A172 (cell line): Measurements from ENCODE around the gene DNM1L. TPM values are rescaled to one million over a fixed set of nuclear protein-coding genes. Genes with fewer than 3 reads are reported as not detected.
A peak's percentile ranks its signal among the peaks of the same experiment; 100 is the strongest.

Source experiments
- DNase-seq: peaks from one replicate; pipeline ENCODE4 v3.0.0-alpha.2; 2015; ENCODE audit warnings: low spot score
- total RNA-seq: library from RNA; depleted of rRNA; stranded (reverse); fragments of >200 nt; shearing (Covaris generic); gene quantifications from 2 replicates; pipeline ENCODE4 v1.2.3, GENCODE V29; 2014; rRNA removed

The DNM1L gene
- total RNA-seq = 66.1 and 75.1 TPM in 2 replicates

- DNase-seq = peak; percentile 90
These were observed at the start of gene DNM1L for GRCh38 chr12:32679091-32679919. Gene DNM1L (plus strand): TSS chr12:32679301. CDS start chr12:32679364, 63 bp downstream.

GRCh38 chr12:32641287-32641901 lies 37.7 kb upstream of the DNM1L start:
- no peak for DNase-seq

GRCh38 chr12:32644431-32644830 lies 34.7 kb upstream of the DNM1L start:
- DNase-seq = no peak

DNA sequence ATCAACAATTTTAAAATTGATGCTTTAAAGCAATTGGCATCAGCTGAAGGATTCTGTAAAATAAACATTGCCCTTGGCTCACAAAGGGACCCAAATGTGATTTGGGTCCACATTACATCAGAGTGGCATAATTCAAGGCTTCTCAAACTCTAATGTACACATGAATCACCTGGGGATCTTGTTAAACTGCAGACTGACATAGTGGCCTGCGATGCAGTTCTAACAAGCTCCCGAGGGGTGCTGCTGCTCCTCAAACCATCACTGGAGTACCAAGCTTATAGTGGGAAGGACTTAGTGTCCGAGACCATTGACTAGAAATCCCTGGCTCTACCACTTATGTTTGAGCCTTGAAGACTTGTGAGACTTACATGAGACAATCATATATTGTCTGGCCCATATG lies 31.8 kb upstream of the DNM1L start:
- no peak for DNase-seq

GRCh38 chr12:32650508-32650907 lies 28.6 kb upstream of the DNM1L start:
- DNase-seq = no peak

DNA sequence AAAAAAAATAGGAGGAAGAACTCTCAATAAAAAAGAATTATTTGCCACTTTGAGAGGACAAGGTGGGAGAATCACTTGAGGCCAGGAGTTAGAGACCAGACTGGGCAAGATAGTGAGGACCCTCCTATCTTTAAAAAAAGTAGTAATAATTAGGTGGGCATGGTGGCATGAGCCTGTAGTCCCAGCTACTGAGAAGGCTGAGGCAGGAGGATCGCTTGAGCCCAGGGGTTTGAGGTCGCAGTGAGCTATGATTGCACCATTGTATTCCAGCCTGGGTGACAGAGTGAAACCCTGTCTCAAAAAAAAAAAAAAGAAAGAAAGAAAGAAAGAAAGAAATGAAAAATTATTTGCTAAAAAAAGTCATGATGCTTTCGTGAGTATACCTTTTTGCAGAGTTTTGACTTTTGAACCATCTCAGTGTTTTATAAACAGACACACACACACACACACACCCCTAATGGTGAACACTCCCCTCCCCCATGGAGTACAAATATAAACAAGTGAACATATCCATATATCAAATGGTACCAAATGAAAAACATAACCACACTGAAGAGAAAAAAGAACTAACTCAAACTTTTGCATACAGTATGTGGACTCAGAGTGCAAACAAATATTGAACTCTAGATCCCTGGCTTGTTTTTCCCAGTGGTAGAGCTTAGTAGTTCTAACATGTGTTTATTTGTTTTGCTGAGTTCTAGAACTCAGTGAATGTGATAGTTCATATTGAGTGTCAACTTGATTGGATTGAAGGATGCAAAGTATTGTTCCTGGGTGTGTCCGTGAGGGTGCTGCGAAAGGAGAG lies 27.7 kb upstream of the DNM1L start:
- no peak for DNase-seq

GRCh38 chr12:32651956-32652210 lies 27.2 kb upstream of the DNM1L start:
- DNase-seq = no peak

- no peak for DNase-seq
These were observed 19.1 kb upstream of the DNM1L start for GRCh38 chr12:32659908-32660440.

DNA sequence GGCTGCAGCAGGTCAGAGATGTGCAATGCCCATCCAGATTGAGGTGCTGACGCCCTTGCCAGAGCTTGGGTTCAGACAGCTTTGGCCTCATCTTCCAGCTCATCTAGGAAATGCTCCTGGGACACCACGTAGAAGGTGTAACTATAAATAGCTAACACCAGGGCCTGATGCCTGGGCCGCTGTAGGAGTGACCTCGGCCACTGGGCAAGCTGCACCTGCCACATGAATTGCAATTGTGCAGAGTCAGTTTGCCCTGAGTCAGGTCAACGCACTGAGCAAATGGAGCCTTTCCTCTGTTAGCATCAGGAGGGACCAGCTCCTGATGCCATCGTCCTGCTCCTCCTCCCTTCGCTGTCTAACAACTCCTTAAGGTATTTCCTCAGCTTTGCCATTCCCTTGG lies 17.4 kb upstream of the DNM1L start:
- no peak for DNase-seq

- no peak for DNase-seq
These were observed 16.4 kb upstream of the DNM1L start for GRCh38 chr12:32662665-32663064.

GRCh38 chr12:32666018-32666417 lies 13.1 kb upstream of the DNM1L start:
- DNase-seq = no peak

- no peak for DNase-seq
These were observed 9.5 kb upstream of the DNM1L start for GRCh38 chr12:32669584-32669983.

DNA sequence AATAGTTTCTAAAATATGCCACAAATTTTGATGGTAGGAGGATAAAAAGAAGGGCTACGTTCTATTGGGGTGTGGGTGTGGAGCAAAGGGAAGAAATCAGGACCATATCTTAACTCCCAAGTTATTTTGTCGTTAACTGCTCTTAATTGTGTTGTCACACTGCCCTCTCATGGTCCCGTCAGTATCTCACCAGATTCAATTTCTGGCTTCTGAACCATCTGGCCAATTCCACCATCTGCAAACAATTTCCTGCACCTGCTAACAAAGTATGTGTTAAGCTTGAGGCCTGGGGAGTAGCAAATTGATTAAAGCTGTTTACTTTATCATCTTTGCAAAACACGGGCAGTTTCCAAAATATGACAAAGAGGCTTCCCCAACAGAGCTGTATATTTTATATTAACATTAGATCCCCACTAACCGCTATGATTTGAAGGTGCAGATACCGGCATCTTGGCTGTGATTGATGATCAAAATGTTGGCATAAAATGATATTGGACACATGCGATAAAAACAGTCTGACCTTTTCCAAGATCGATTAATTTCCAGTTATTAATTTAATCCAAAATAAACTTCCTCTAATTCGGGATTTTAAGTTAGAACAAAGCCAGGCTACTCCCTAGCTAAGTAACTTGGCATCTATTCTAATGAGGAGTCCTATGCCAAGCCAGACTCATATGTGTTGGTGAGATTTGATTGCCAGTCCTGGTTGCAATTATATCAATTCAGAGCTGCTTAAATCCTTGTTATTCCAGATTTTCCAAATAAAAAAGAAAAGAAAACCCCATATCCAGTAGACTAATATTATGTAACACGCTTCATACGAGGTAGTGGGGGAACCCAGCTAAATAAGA lies 6.9 kb upstream of the DNM1L start:
- peak; percentile 62 for DNase-seq

DNA sequence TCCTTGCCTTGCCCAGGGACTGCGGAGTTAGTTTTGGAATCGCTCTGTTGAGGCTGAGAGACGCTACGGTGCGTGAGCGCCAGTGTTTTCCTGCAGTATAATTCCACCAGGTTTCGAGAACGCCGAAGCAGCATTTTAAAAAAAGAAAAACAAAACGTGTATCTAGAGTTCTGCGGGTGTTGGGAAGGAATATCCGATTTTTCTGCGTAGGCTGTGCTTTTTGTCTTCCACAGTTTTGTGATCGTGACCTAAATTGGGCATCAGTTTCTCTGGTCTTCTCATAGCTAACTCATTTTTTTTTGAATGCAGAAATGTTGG lies 778 bp downstream of the DNM1L start:
- DNase-seq = no peak

GRCh38 chr12:32680787-32681186 lies 1.7 kb downstream of the DNM1L start:
- DNase-seq = no peak

DNA sequence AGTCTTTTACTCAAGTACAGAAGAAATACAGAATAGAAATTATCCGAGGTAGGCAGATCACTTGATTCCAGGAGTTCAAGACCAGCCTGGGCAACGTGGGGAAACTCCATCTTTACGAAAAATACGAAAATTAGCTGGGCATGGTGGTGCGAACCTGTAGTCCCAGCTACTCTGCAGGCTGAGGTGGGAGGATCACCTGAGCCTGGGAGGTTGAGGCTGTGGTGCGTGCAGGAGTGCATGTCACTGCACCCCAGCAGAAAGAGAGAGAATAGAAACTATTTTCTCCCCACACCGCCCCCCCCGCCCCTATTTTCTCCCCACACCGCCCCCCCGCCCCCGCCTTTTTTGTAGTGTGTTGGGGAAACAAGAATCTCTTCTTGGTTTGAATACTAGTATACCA lies 2.2 kb downstream of the DNM1L start:
- no peak for DNase-seq

DNA sequence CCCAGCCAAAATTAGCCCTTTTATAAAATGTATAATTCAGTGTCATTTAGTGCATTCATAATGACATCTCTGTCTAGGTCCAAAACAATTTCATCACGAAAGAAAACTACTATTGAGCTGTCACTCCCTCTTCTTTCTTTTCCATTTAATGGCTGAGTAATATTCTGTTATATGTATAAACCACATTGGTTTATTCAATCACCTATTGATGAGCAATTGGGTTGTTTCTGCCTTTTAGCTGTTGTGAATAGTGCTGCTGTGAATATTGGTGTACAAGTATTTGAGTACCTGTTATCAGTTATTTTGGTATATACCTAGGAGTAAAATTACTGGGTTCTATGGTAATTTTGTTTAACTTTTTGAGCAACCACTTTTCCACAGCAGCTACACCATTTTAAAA lies 7.2 kb downstream of the DNM1L start:
- no peak for DNase-seq

DNA sequence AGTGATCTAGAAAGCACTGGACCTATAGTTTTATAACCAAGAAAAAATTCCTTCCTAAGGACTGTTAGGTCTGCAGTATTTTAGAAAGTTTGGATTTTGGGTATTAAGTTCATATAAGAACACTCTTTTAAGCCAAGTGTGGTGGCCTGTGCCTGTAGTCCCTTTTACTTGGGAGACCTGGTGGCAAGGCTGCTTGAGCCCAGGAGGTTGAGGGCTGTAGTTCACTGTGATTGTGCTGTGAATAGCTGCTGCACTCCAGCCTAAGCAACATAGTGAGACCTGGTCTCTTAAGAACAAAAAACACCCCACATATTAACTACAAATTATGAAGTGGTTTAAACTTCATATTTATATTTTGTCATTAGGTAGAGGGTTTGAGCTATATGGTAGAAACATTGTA lies 9.7 kb downstream of the DNM1L start:
- DNase-seq = no peak

- DNase-seq = no peak
These were observed 11.8 kb downstream of the DNM1L start for GRCh38 chr12:32690927-32691326.

GRCh38 chr12:32692358-32692757 lies 13.3 kb downstream of the DNM1L start:
- DNase-seq = no peak

- no peak for DNase-seq
These were observed 13.9 kb downstream of the DNM1L start for GRCh38 chr12:32693036-32693435.

DNA sequence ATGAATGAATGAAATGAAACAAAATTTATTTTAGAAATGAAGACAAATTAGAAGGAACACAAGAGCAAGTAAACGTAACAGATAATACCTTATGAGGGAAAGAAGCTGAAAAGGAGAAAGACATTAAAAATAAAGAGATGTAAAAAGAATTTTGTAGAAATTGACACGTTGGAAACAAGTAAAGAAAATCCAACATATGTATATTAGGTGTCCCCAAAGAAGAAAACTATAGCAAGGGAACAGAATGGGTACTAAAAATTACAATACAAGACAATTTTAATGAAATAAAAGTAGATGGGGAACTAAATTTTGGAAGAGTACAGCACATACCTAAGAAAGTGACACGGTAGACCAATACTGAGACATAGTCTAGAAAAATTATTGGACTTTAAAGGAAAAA lies 16.7 kb downstream of the DNM1L start:
- no peak for DNase-seq
